GM06990 (cell line): Measurements from ENCODE around the gene FMNL3.

Source experiments
- DNase-seq: peaks from one replicate; pipeline ENCODE4 v3.0.0-alpha.2; 2011; ENCODE audit not compliant: insufficient read length; ENCODE audit errors: extremely low read depth
- H3K27me3 ChIP-seq: replicated peaks from 2 replicates; pipeline ENCODE4 v1.6.0; 2011; ENCODE audit warnings: low read length; ENCODE audit not compliant: control insufficient read depth, insufficient read depth
- H3K36me3 ChIP-seq: 2 replicates; pipeline ENCODE4 v1.5.1; 2011; ENCODE audit warnings: low read length; ENCODE audit not compliant: control insufficient read depth, insufficient read depth
- H3K4me3 ChIP-seq: replicated peaks from 2 replicates; pipeline ENCODE4 v1.5.1; 2011; ENCODE audit warnings: low read depth, mild to moderate bottlenecking, control low read depth, low read length
- CTCF ChIP-seq: IDR thresholded peaks from 2 replicates; pipeline ENCODE4 v1.5.1; 2011; ENCODE audit warnings: low read length, control low read depth, mild to moderate bottlenecking, inconsistent platforms; ENCODE audit not compliant: insufficient read depth, poor library complexity, severe bottlenecking

FMNL3 gene

GRCh38 chr12:49633703-49634345, 73.4 kb downstream of the FMNL3 start:
- no peak overlapping the region for H3K4me3 ChIP-seq
- DNase-seq: no peak
- H3K36me3 ChIP-seq: peaks cover 1% of the 10 kb centered on the region
- H3K27me3 ChIP-seq: no peaks in the 10 kb centered on the region
- TF ChIP-seq CTCF: no peak

DNA sequence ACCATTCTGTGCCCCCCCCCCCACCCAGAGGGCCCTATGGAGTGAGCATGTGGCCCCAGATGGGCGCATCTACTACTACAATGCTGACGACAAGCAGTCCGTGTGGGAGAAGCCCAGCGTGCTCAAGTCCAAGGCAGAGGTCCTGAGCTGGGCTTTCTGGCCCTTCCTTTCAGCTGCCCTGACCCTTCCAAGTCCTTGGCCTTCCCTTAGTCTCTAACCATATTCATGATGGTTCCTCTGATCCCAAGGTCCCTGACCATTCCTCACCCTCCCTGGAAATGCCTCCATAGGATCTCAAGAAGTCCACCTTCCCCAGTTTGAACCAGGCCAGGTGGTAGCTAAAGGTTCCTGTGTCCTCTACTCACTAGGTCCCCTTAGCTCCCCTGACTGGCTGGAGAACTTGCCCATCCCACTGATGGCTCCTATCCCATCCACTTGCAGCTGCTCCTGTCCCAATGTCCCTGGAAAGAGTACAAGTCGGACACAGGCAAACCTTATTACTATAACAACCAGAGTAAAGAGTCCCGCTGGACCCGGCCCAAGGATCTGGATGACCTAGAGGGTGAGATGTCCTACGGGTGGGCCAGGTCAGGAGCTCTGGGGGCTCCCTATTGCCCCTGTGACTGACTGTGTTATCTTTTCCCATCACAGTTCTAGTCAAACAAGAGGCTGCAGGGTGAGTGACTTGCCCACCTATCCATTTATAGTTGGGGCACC, 74.1 kb downstream of the FMNL3 start:
- Histone ChIP-seq H3K36me3 (peaks cover 1% of the 10 kb centered on the region), H3K27me3 (no peaks in the 10 kb centered on the region), H3K4me3 (no peak overlapping the region)
- TF ChIP-seq CTCF: no peak
- no peak for DNase-seq

- H3K27me3 ChIP-seq: no peaks in the 10 kb centered on the region
- no peak overlapping the region for H3K4me3 ChIP-seq
- H3K36me3 ChIP-seq: peaks cover 1% of the 10 kb centered on the region
- no peak for DNase-seq
- no peak for TF ChIP-seq CTCF
Observed at GRCh38 chr12:49632401-49632800, 74.8 kb downstream of the FMNL3 start.

DNA sequence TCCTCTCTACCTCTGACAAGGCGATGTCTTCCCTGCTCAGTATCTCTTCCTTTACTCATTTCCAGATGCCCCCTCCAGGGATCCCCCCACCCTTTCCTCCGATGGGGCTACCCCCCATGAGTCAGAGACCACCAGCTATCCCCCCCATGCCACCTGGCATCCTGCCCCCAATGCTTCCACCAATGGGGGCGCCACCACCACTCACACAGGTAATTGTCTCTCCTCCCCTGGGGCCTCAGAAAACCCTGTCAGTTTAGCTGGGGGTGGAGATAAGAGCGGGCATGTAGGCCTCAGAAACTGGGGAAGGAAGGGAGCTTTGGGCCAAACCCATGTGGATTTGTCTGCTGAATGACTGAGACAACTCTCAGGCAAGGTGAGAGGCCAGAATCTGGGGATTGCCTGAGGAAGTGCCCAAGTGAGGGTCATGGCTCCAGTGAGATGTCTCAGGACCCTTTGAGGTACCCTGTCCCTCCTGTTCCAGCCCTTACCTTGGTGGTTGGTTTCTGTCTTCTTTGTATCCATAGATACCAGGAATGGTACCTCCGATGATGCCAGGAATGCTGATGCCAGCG, 75.8 kb downstream of the FMNL3 start:
- DNase-seq: no peak
- Histone ChIP-seq H3K27me3 (no peaks in the 10 kb centered on the region), H3K36me3 (peaks cover 1% of the 10 kb centered on the region), H3K4me3 (no peak overlapping the region)
- no peak for TF ChIP-seq CTCF

DNA sequence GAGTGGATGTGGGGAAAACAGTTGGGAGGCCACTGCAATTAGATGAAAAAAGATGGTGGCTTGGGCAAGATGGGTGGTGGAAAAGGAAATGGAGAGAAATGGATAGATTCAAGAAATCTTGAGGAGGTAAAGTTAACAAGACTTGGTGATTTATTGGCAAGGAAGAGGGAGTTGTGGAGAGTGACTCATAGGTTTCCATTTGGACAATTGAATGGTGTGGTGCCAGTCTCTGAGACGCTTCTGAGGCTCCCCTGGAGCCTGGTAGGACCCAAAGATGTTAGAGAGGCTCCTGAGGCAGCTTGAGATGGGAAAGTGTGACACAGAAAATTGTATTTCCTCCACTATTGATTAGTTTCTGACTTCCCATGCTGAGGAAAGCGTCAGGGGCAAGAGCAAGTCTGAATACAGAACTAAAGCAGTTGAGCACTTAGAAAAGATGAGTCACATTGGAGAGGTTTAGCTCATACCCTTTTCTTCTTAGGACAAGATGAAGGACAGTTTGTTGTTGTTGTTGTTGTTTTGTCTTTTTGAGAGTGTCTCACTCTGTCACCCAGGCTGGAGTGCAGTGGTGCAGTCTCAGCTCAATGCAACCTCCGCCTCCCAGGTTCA, 79.3 kb downstream of the FMNL3 start:
- Histone ChIP-seq H3K27me3 (no peaks in the 10 kb centered on the region), H3K36me3 (no peaks in the 10 kb centered on the region; the same call in none of the 2 replicates), H3K4me3 (no peak overlapping the region)
- no peak for DNase-seq
- no peak for TF ChIP-seq CTCF
